ENCODE results near the gene IGSF6.

DNA sequence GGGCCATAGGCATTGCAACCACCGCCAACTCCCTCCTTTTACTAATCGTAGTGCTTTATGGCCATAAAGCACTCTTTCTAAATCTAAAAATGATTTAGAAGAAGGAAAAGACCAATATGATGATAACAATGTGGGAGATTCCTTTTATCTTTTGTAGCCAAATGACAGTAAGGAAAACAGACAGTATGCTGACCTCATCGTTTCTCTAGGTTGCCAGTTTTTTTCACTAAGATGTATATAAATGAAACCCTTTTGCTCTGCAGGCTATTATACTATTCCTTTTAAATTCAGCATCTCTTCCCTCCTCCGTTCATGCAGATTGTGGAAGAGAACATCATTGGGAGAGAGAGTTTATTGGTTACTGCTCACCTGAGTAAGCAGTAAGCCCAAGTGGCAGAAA, 36.7 kb upstream of the IGSF6 start:
- no peak for TF ChIP-seq CTCF (IDR thresholded peaks at IDR 0.05; ENCODE audit: control extremely low read depth in 1 of 3, insufficient read depth in 1 of 3, low read depth in 1 of 3, low read length in 3 of 3)
- no peak for TF ChIP-seq RNF2 (IDR thresholded peaks at IDR 0.05; ENCODE audit: borderline replicate concordance, low read depth, low read length, missing control alignments, poor library complexity, severe bottlenecking)
- TF ChIP-seq JUND (IDR thresholded peaks at IDR 0.05; ENCODE audit: low read length) = no peak
- no peak for TF ChIP-seq POU5F1 (IDR thresholded peaks at IDR 0.05; ENCODE audit: low read depth, low read length)
- TF ChIP-seq EZH2 (IDR thresholded peaks at IDR 0.05; ENCODE audit: low read depth, low read length, severe bottlenecking) = no peak
- TF ChIP-seq POLR2A (IDR thresholded peaks at IDR 0.05; ENCODE audit: control extremely low read depth in 1 of 2, low read depth in 2 of 2, low read length in 2 of 2) = no peak
- no peak for TF ChIP-seq POLR2AphosphoS5 (IDR thresholded peaks at IDR 0.05; ENCODE audit: low read depth, low read length)
- TF ChIP-seq EGR1 (IDR thresholded peaks at IDR 0.05; ENCODE audit: borderline replicate concordance, low read depth, low read length) = no peak
- no peak for TF ChIP-seq SIN3A (conservative IDR thresholded peaks at IDR 0.05 in 1 of 2, IDR thresholded peaks at IDR 0.05 in 1 of 2; ENCODE audit: low read depth in 1 of 2, low read length in 2 of 2)
- TF ChIP-seq BRCA1 (IDR thresholded peaks at IDR 0.05; ENCODE audit: low read depth, low read length) = no peak
